Ammon's horn (tissue), 1 donor: ENCODE data around the gene SPRR1B.
A peak's percentile ranks its signal among the peaks of the same experiment; 100 is the strongest.
"Not testable (repeated sequence)": the region's sequence is repeated elsewhere in the genome, so short reads cannot be mapped to it uniquely, and the experiment has no call there.

Experiments used
- DNase-seq: peaks from one replicate; pipeline ENCODE4 v3.0.0-alpha.2; 2016; ENCODE audit warnings: low spot score

Gene SPRR1B

GRCh38 chr1:153030895-153031294, at the start of gene SPRR1B:
Gene SPRR1B, plus strand, starts transcription at chr1:153031203. Its CDS starts 1,143 bp downstream, at chr1:153032346.
- DNase-seq, result no peak

DNA sequence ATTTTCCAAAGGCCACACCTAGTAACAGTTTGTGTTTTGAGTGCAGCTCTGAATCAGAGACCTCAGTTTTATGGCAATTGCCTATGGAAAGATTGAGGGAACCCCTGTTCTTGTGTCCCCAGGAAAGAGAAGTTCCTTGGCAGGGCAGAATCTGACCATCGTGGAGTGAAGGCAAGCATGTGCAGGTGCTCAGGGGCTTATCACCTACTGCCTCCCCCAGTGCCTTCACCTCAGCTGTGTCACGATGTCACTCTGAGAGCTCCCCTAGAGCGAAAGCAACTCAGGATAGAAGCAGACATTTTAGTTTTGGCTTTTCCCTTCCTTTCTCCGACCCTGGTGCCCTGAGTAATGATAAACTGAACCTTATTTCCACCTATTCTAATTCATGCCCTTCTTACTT, 48.9 kb upstream of the SPRR1B start:
- DNase-seq, result no peak

GRCh38 chr1:152983234-152983633, 47.8 kb upstream of the SPRR1B start:
- no peak for DNase-seq

GRCh38 chr1:152983743-152984142, 47.3 kb upstream of the SPRR1B start, which contains the start of gene SPRR1A:
Gene SPRR1A, plus strand, starts transcription at chr1:152984081. Its CDS starts 1,150 bp downstream, at chr1:152985231.
- no peak for DNase-seq

DNA sequence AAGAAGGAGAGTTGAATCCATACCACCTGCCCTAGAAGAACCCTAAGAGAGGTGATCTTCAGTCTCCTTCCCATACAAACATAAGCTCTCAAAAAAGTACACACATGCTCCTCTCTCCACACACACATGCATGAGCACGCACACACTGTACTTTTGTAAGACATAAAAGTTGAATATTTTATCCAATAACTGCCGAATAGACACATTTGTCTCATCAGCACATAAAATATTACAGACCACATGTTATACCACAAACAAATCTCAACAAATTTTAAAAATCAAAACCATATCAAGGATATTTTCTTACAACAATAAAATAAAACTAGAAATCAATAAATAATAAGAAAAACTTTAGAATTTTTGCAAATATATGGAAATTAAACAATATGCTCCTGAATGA, 44.4 kb upstream of the SPRR1B start:
- no peak for DNase-seq

GRCh38 chr1:152993186-152993585, 37.8 kb upstream of the SPRR1B start:
- no peak for DNase-seq

DNA sequence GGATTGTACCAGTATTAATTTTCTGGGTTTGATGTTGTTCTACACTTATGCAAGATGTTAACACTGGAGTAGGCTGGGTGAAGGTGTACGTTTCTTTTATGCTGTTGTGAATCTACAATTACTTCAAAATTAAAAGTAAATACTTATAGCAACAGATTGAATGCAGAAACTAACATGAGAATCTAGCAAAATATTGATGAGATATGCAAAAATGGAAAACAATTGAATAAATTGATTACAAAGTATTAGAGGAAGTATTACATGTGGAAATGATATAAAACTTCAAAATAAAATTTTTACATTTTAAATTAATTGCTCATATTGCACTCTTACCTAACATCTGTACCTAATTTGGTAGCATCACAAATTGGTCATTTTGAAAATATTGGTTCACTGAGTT, 35.2 kb upstream of the SPRR1B start:
- no peak for DNase-seq

GRCh38 chr1:152996633-152997400, 34.2 kb upstream of the SPRR1B start:
- DNase-seq, result peak; percentile 36

GRCh38 chr1:152997901-152998300, 33.1 kb upstream of the SPRR1B start:
- no peak for DNase-seq

DNA sequence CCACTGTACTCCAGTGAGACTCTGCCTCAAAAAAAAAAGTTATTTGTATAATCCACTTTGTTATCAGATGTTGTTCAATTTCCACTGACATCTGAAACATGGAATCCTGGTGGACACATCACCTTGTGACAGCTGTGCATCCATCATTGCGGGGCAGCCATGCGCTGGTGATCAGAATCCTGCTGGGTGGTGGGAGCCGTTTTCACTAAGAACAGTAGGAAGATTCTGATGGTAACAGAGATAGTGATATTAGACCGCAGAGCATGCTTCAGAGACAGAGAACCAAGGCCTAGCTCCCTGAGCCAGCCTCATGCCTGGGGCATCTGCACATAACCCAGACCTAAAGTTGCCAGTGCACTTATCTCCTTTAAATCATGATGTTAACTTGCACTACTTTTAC, 32.5 kb upstream of the SPRR1B start:
- DNase-seq, result no peak

GRCh38 chr1:152999818-153000217, 31.2 kb upstream of the SPRR1B start:
- no peak for DNase-seq

GRCh38 chr1:153000294-153000693, 30.7 kb upstream of the SPRR1B start:
- DNase-seq, result no peak

DNA sequence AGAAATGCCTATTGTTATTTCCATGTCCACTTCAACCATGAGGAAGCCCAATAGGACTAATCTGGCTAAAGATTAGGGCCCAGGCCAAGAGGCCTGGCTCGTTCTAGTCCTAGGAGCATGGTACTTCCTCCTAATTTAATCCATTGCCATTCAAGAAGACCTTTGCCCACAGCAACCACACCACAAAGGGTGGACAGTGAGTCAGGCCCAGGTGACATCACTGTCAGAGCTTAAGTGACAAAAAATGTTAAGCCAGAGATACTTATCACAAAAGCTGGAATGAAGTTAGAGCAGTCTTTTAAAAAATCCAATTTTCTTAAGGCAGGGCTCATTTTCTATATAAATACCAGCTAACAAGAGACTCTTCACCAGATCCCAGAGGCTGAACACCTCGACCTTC, 29.6 kb upstream of the SPRR1B start, which contains the start of gene SPRR3:
Gene SPRR3 (plus strand): TSS at position 368 of the 400 bp plus-strand sequence. CDS start 1,272 bp downstream, outside the sequence.
- DNase-seq, result no peak

DNA sequence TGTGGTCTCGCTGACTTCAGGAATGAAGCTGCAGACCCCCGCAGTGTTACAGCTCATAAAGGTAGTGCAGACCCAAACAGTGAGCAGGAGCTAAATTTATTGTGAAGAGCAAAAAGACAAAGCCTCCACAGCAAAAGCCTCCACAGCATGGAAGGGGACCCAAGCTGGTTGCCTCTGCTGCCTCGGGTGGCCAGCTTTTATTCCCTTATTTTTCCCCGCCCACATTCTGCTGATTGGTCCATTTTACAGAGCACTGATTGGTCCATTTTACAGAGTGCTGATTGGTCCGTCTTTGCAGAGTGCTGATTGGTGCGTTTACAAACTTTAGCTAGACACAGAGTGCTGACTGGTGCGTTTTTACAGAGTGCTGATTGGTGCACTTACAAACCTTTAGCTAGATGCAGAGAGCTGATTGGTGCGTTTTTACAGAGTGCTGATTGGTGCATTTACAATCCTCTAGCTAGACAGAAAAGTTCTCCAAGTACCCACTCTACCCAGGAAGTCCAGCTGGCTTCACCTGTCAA, 19.7 kb upstream of the SPRR1B start:
- DNase-seq, result not testable (repeated sequence)

- not testable (repeated sequence) for DNase-seq
Measured at GRCh38 chr1:153021829-153022228, 9.2 kb upstream of the SPRR1B start.

DNA sequence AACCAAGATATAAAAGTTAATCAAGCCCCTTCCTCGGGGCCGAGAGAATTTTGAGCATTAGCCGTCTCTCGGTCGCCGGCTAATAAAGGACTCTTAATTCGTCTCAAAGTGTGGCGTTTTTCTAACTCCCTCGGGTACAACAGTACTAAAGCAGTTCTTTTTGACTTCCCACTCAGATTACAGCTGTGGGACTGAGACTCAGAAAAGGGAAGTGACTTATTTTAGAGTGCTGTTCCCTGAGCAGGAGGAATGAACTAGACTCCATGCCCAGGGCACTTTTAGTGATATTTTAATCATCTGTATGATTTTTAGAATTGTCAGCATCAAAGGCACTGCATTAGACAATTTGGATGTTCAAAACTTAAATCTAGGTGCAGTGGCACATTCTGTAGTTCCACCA, 8.7 kb upstream of the SPRR1B start:
- DNase-seq, result not testable (repeated sequence)

DNA sequence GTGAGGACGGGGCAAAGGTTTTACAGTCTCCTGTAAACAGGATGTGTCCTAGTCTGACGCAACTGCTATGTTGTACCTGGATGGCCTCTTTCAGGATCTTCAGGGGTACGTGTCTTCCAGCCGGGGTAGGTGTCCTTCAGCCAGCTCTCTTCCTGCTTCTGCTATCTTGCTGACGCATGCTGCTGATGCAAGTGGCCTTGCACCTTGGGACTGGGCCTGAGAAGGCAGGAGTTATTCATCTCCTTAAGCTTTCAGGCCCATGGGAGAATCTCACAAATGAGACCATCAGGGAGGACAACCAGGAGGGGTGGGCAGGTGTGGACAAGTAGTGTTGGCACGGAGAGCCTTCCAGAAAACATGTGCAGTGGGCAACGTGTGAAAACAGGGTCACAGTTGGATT, 7.9 kb upstream of the SPRR1B start:
- DNase-seq, result no peak

DNA sequence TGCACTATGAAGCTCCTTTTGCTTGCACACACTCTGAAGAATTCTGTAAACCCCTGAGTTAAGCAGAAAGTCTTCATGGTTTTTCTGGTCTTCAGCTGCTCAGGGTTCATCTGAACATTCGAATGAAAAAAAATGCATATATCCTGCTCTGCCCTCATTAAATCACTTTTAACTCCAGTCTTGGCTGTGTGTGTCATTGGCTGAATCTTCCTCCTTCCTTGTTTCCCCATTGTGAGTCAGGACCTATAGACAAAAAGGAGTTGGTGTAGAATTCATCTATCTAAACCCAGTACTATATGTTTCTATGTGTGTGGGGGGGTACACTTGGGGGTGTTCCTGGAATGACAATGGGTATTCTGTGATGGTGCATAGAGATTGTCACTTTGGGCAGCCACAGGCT, 6.6 kb upstream of the SPRR1B start:
- no peak for DNase-seq

GRCh38 chr1:153025797-153026196, 5.2 kb upstream of the SPRR1B start:
- no peak for DNase-seq

DNA sequence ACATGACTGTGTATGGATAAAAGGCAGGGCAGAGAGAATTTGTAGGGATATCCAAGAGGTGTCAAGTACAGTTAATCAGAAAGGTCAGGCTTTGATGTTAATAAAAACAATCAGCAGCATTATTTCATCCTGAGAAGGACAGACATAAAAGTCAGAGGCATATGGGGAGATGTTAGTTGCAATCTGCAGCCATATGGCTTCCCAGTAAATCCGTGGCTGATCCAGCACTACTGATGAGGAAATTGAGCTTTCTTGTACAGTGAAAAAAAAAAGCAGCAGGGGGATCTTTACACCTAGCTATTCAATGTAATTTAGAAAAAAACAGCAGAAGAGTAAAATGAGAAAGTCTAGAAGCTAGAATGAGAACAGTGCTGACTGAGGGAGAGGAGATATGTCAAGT, 2.2 kb upstream of the SPRR1B start:
- DNase-seq, result peak; percentile 13

DNA sequence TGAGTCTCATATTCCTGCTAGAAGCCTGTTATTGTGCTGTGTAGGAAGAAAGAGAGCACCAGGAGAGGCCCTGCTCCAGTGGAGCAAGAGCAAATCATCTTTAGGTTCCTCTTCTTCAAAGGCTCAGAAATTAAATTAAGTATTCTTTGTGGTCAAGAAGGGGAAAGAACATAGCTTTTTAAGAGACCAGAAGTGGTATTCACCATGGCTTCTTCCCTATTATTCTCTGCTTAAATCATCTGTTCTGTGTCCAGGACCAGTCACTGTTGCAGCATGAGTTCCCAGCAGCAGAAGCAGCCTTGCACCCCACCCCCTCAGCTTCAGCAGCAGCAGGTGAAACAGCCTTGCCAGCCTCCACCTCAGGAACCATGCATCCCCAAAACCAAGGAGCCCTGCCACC, 1.1 kb downstream of the SPRR1B start:
- no peak for DNase-seq

GRCh38 chr1:153032677-153033308, 1.8 kb downstream of the SPRR1B start:
- DNase-seq, result peak; percentile 51

- DNase-seq, result no peak
Measured at GRCh38 chr1:153035211-153035610, 4.2 kb downstream of the SPRR1B start.
